K562 (cell line): ENCODE data around the gene NFIL3. TPM values are rescaled to one million over a fixed set of nuclear protein-coding genes. Genes with fewer than 3 reads are reported as not detected.

Experiments used
- ATAC-seq: fragments of 200-7000 bp; cut with Tn5 transposase; 3 replicates; pipeline ENCODE4 v1.9.1; 2020; ENCODE audit warnings: moderate library complexity
- BruUV-seq: library from RNA; stranded (reverse); fragments of 400-500 nt; replicated peaks from 2 replicates; lab custom pipeline; 2021; lab: Mats Ljungman, UMichigan
- CTCF ChIA-PET: fragments of 300-600 bp; formaldehyde crosslinking; extraction: SDS; loops from one replicate; lab custom pipeline; 2021; ENCODE audit warnings: low intra/inter-chr PET ratio; lab: Yijun Ruan, JAX
- POLR2A ChIA-PET: fragments of 300-600, 350-650 bp; sonication (Branson Sonifier 250); formaldehyde crosslinking; extraction: SDS; loops from one replicate; lab custom pipeline; 2021; ENCODE audit warnings: antibody characterized with exemption, inconsistent platforms; lab: Yijun Ruan, JAX
- DNase-seq, 4 experiments: peaks; one replicate each; pipeline versions ENCODE4 v3.0.0 to v3.0.0-alpha.2; 2011 to 2018; ENCODE audit warnings: low spot score in 3 of 4, mixed read lengths in 3 of 4; ENCODE audit errors: extremely low read depth in 1 of 4
- FAIRE-seq: peaks from 2 replicates; lab custom pipeline; 2011; peaks lifted over from hg19 to GRCh38; lab: Jason Lieb, UNC
- H2AFZ ChIP-seq: 2 replicates; pipeline ENCODE4 v1.6.0; 2011; ENCODE audit warnings: low read depth, low read length, control low read depth, inconsistent platforms
- H3K27ac ChIP-seq: fragments of 200-600 bp; 3 replicates; pipeline ENCODE4 v1.8.0; 2011; ENCODE audit warnings: low read depth, mild to moderate bottlenecking, control low read depth, inconsistent platforms, low read length, moderate library complexity, mixed read lengths; ENCODE audit errors: extremely low read depth
- H3K27me3 ChIP-seq, 2 experiments: fragments of 300-600 bp in 1 of 2; 2 replicates in 1 of 2; 3 replicates in 1 of 2; pipeline versions ENCODE4 v1.6.0 to v1.8.0; 2011; ENCODE audit warnings: inconsistent platforms in 2 of 2, low read length in 2 of 2, mild to moderate bottlenecking in 1 of 2, mixed read lengths in 1 of 2, moderate library complexity in 1 of 2; ENCODE audit not compliant: control insufficient read depth in 2 of 2, insufficient read depth in 2 of 2
- H3K36me3 ChIP-seq: fragments of 300-600 bp; 3 replicates; pipeline ENCODE4 v1.8.0; 2011; ENCODE audit warnings: mild to moderate bottlenecking, low read length, inconsistent platforms; ENCODE audit not compliant: control insufficient read depth, insufficient read depth
- H3K4me1 ChIP-seq, 2 experiments: fragments of 200-600 bp in 1 of 2; replicated peaks in 1 of 2; 2 replicates in 1 of 2; 3 replicates in 1 of 2; pipeline versions ENCODE4 v1.5.1 to v1.8.0; 2011; ENCODE audit warnings: inconsistent platforms in 2 of 2, low read length in 2 of 2, mild to moderate bottlenecking in 1 of 2, mixed read lengths in 1 of 2, moderate library complexity in 1 of 2; ENCODE audit not compliant: control insufficient read depth in 2 of 2, insufficient read depth in 2 of 2
- H3K4me2 ChIP-seq: 2 replicates; pipeline ENCODE4 v1.6.1; 2011; ENCODE audit warnings: low read length, control low read depth, inconsistent platforms, mixed read lengths; ENCODE audit not compliant: insufficient read depth
- H3K4me3 ChIP-seq: fragments of 200-600 bp; sonication (generic), shearing (Covaris generic); 2 replicates; pipeline ENCODE4 v1.5.1; 2016; ENCODE audit warnings: control low read depth, inconsistent platforms
- H3K79me2 ChIP-seq: fragments of 200-600 bp; 3 replicates; pipeline ENCODE4 v1.8.0; 2011; ENCODE audit warnings: low read length, inconsistent platforms; ENCODE audit not compliant: control insufficient read depth, insufficient read depth
- H3K9ac ChIP-seq, 2 experiments: 2 replicates each; pipeline versions ENCODE4 v1.6.0 to v1.6.1; 2011; ENCODE audit warnings: low read depth in 2 of 2, low read length in 2 of 2, control low read depth in 1 of 2, inconsistent platforms in 1 of 2, mild to moderate bottlenecking in 1 of 2, mixed read lengths in 1 of 2; ENCODE audit not compliant: insufficient read depth in 1 of 2
- H3K9me1 ChIP-seq: one replicate; pipeline ENCODE4 v1.6.0; 2011; ENCODE audit warnings: inconsistent platforms, mild to moderate bottlenecking, low read length, moderate library complexity; ENCODE audit not compliant: control insufficient read depth, insufficient read depth
- H3K9me3 ChIP-seq: replicated peaks from 2 replicates; pipeline ENCODE4 v1.5.1; 2011; ENCODE audit warnings: low read depth, low read length, inconsistent platforms; ENCODE audit not compliant: control insufficient read depth, insufficient read depth
- H4K20me1 ChIP-seq: replicated peaks from 2 replicates; pipeline ENCODE4 v1.6.1; 2011; ENCODE audit warnings: low read length, inconsistent platforms, mixed read lengths; ENCODE audit not compliant: control insufficient read depth, insufficient read depth
- FOXA1 ChIP-seq: fragments of 450-650 bp; IDR thresholded peaks from 2 replicates; pipeline ENCODE4 v1.6.1; 2016; ENCODE audit warnings: mild to moderate bottlenecking, borderline replicate concordance
- GATAD2B ChIP-seq: fragments of 450-650 bp; IDR thresholded peaks from 2 replicates; pipeline ENCODE4 v1.6.1; 2017; ENCODE audit warnings: mild to moderate bottlenecking, borderline replicate concordance
- GTF2F1 ChIP-seq: IDR thresholded peaks from 2 replicates; pipeline ENCODE4 v1.6.1; 2011; ENCODE audit warnings: low read depth, low read length, improper control_type of control experiment
- MIER1 ChIP-seq: fragments of 450-650 bp; IDR thresholded peaks from 2 replicates; pipeline ENCODE4 v1.6.1; 2016; ENCODE audit warnings: antibody characterized with exemption, mild to moderate bottlenecking, low read depth
- NFXL1 ChIP-seq: fragments of 450-650 bp; formaldehyde crosslinking; IDR thresholded peaks from 2 replicates; pipeline ENCODE4 v1.4.0; 2021; ENCODE audit warnings: mild to moderate bottlenecking
- POU5F1 ChIP-seq: fragments of 150-350 bp; IDR thresholded peaks from 2 replicates; pipeline ENCODE4 v1.6.1; 2014; ENCODE audit warnings: borderline replicate concordance, low read length, low read depth, mild to moderate bottlenecking; ENCODE audit not compliant: partially characterized antibody
- RBM34 ChIP-seq: fragments of 200-400 bp; formaldehyde crosslinking; IDR thresholded peaks from 2 replicates; pipeline ENCODE4 v1.6.1; 2018; ENCODE audit warnings: low read length, borderline replicate concordance; ENCODE audit not compliant: insufficient read depth
- SMARCB1 ChIP-seq: IDR thresholded peaks from 2 replicates; pipeline ENCODE4 v1.6.1; 2011; ENCODE audit warnings: improper control_type of control experiment, low read depth; ENCODE audit not compliant: insufficient read length
- SMARCC2 ChIP-seq: fragments of 450-650 bp; IDR thresholded peaks from 2 replicates; pipeline ENCODE4 v1.6.1; 2017; ENCODE audit warnings: antibody characterized with exemption, moderate library complexity, mild to moderate bottlenecking, low read depth
- SOX6 ChIP-seq: fragments of 450-650 bp; IDR thresholded peaks from 2 replicates; pipeline ENCODE4 v1.6.1; 2014; ENCODE audit warnings: mild to moderate bottlenecking
- ZNF165 ChIP-seq: fragments of 250-450 bp; sonication (Bioruptor Pico); IDR thresholded peaks from 2 replicates; pipeline ENCODE4 v1.4.0; 2020; ENCODE audit warnings: borderline replicate concordance
- ZNF212 ChIP-seq: fragments of 450-650 bp; formaldehyde crosslinking; IDR thresholded peaks from 2 replicates; pipeline ENCODE4 v1.4.0; 2020; ENCODE audit warnings: mild to moderate bottlenecking
- ZNF445 ChIP-seq: fragments of 250-450 bp; sonication (Bioruptor Pico); IDR thresholded peaks from 2 replicates; pipeline ENCODE4 v1.4.0; 2020; ENCODE audit warnings: low read depth, mild to moderate bottlenecking, moderate library complexity
- ZNF76 ChIP-seq: fragments of 250-450 bp; sonication (Bioruptor Pico); IDR thresholded peaks from 2 replicates; pipeline ENCODE4 v1.4.0; 2020; ENCODE audit warnings: mild to moderate bottlenecking, moderate library complexity, borderline replicate concordance
- ZNF77 ChIP-seq: fragments of 250-450 bp; sonication (Bioruptor Pico); IDR thresholded peaks from 2 replicates; pipeline ENCODE4 v1.5.0; 2020
- WGBS: fragments of 100-300 bp; shearing (Covaris generic); methylation state at CpG from one replicate; pipeline ENCODE4 v1.1.6; 2016; ENCODE audit warnings: low coverage, mixed read lengths; ENCODE audit not compliant: insufficient coverage; ENCODE audit errors: missing lambda C conversion rate; 5-methylcytosine and 5-hydroxymethylcytosine counted together
- in situ Hi-C: fragments of 300-500 bp; cut with MboI; formaldehyde crosslinking; loops from 4 replicates; pipeline ENCODE4 v1.15.0; 2018; ENCODE audit warnings: inconsistent platforms, mixed read lengths
- intact Hi-C: fragments of 100-400 bp; cut with micrococcal nuclease; formaldehyde crosslinking; loops from 2 replicates; pipeline ENCODE4 v1.14.2; 2022
- polyA plus RNA-seq, 8 experiments: library from polyadenylated mRNA; depleted of rRNA in 4 of 8; stranded (reverse) in 5 of 8; unstranded in 3 of 8; fragments of >200 nt; fragmentation: Nextera tagmentation in 2 of 8; fragmentation: Illumina TruSeq in 1 of 8; extraction: Ambion mirVana in 2 of 8; extraction: Trizol in 1 of 8; gene quantifications; 2 replicates each; pipeline versions ENCODE4 v1.2.1 to v1.2.3, GENCODE V29; 2011 to 2014; ENCODE audit warnings: inconsistent platforms in 1 of 8, missing spikeins in 1 of 8
- total RNA-seq, 7 experiments: library from RNA; depleted of rRNA in 6 of 7; stranded (reverse); fragments of >200 nt in 6 of 7; fragmentation: Illumina TruSeq in 2 of 7; extraction: Trizol in 2 of 7; gene quantifications; 2 replicates each; pipeline versions ENCODE4 v1.2.1 to v1.2.3, GENCODE V29; 2011 to 2021; ENCODE audit warnings: low replicate concordance in 1 of 7

NFIL3 gene
- total and polyA plus RNA-seq, 9 of the 15 experiments (the other 6 are each of a cell fraction or from before 2014, with no cell fraction given), result 3.2 to 16.1 (median 9.3) TPM

- TF ChIP-seq ZNF76 (CRISPR knock-in tag), result no peak
- TF ChIP-seq, all 486 proteins: peak for 6
These were observed 31.2 kb downstream of the NFIL3 start (continued) for GRCh38 chr9:91392435-91392834.

GRCh38 chr9:91391818-91392217, 31.8 kb downstream of the NFIL3 start:
- ChIA-PET POLR2A (no interaction called here), CTCF (no interaction called here)
- WGBS, result 74% methylated on average over 2 of the region's 2 CpGs
- no peaks in the 10 kb centered on the region for H3K27me3 ChIP-seq
- no peaks in the 10 kb centered on the region for H3K4me1 ChIP-seq
- no peaks in the 10 kb centered on the region for H3K36me3 ChIP-seq
- DNase-seq (no peak), ATAC-seq (no peak), FAIRE-seq (no peak)
- H3K9me1 ChIP-seq, result no peaks in the 10 kb centered on the region
- intact Hi-C loops (no loop called here), in situ Hi-C loops (no loop called here)
- H3K9me3 ChIP-seq, result no peaks in the 10 kb centered on the region
- no peak overlapping the region for H3K4me2 ChIP-seq
- no peak overlapping the region for H3K4me3 ChIP-seq
- no peak for TF ChIP-seq GATAD2B
- no peak for TF ChIP-seq ZNF77
- TF ChIP-seq FOXA1, result no peak
- no peak for TF ChIP-seq SOX6
- no peak for TF ChIP-seq MIER1
- TF ChIP-seq RBM34, result no peak
- no peak for TF ChIP-seq ZNF212 (CRISPR knock-in tag)
- no peak for TF ChIP-seq ZNF165 (CRISPR knock-in tag)
- no peak for TF ChIP-seq NFXL1 (CRISPR knock-in tag)
- no peak for TF ChIP-seq SMARCC2
- TF ChIP-seq GTF2F1, result no peak
- no peak for TF ChIP-seq ZNF445 (CRISPR knock-in tag)
- no peak for TF ChIP-seq POU5F1
- TF ChIP-seq SMARCB1, result no peak
- no peak overlapping the region for H3K9ac ChIP-seq
- H4K20me1 ChIP-seq, result no peaks in the 10 kb centered on the region
- no peak overlapping the region for H3K27ac ChIP-seq
- BruUV-seq, result no TSS peak
- no peak overlapping the region for H2AFZ ChIP-seq
- H3K79me2 ChIP-seq, result no peaks in the 10 kb centered on the region
